Dermis blood vessel endothelial cell (primary cell): ENCODE results near the gene ZFP36L1. TPM values are rescaled to one million over a fixed set of nuclear protein-coding genes. Genes with fewer than 3 reads are reported as not detected.
"Not testable (repeated sequence)": the region's sequence is repeated elsewhere in the genome, so short reads cannot be mapped to it uniquely, and the experiment has no call there.

Experiments
- DNase-seq: peaks from one replicate; pipeline ENCODE4 v3.0.0; 2010
- total RNA-seq: library from RNA; depleted of rRNA; stranded (reverse); fragments of >200 nt; gene quantifications from 2 replicates; pipeline ENCODE4 v1.2.3, GENCODE V29; 2014

The ZFP36L1 gene
- total RNA-seq, 1 donor from 2014 or later, result 72.2 TPM

DNA sequence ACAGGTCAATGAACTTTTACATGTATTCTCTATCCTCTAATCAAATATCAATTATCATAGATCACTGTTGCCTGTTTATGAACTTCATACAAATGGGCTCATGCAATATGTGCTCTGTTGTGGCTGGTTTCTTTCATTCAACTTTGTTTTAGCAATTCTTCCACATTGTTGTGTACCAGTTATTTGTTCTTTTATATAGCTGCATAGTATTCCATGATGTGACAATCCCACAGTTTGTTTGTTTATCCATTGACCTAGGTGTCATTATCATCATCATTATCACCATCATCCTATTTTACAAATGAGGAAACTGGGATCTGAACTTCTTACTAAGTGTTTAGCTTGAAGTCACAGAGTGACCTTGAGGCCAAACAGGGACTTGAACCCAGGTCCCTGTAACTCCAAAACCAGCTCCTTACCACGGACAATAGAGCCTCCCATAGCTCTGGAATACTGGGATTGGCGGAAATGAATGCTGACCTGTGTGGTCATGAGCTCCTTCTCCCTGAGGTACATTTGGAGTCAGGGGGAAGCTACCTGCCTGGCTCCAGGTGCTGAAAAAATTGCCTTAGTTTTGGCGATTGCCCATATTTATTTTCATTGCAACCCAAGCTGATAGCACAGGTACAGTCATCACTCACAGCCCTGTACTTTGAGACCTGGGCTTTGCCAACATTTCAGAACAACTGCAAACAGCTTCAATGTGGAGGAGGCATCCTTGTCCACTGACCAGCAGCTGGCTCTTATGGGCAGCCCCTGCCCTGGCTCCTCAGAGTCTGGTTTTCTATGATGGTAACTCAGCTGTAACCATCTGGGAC lies 9.2 kb downstream of the ZFP36L1 start:
- DNase-seq, result no peak

GRCh38 chr14:68782091-68782981 lies 10.5 kb downstream of the ZFP36L1 start:
- no peak for DNase-seq

- DNase-seq, result no peak
Observed at GRCh38 chr14:68781161-68782021, 11.5 kb downstream of the ZFP36L1 start.

DNA sequence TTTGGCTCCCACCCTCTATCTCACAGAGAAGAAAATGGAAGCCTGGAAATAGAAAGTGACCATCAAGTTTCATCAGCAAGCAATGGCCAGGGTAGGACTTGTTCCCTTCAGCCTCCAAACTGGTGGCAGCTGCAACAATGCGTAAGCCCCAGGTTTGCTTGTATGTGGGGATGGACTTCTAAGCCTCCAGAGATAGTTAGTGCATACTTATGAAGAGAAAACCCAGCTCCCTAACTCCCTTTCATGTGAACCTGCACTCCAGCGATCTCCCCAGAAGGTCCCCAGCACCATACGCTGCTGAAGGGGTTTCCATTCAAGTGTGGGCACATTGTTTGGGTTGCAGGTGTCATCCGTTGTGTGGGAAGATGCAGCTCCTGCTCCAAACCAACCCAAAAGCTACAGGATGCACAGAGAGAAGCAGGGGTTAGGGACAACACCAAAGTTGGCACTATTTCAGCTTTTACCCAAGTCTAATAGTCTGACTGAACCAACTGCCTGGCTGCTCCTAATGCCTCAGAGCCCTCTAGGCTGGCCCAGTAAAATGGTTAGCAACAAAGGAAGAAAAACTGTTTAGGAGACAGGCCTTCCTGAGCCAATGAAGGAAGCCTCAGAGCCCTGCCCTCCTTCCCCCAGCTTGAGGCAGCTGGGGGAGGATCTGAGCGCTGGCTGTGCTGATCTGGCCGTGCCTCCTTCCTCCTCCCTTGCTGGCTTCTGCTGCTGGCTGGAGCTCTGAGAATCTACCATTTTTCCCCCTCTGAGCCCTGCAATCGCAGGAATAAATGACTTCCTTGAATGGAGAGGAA lies 12.3 kb downstream of the ZFP36L1 start:
- peak; percentile 68 for DNase-seq

DNA sequence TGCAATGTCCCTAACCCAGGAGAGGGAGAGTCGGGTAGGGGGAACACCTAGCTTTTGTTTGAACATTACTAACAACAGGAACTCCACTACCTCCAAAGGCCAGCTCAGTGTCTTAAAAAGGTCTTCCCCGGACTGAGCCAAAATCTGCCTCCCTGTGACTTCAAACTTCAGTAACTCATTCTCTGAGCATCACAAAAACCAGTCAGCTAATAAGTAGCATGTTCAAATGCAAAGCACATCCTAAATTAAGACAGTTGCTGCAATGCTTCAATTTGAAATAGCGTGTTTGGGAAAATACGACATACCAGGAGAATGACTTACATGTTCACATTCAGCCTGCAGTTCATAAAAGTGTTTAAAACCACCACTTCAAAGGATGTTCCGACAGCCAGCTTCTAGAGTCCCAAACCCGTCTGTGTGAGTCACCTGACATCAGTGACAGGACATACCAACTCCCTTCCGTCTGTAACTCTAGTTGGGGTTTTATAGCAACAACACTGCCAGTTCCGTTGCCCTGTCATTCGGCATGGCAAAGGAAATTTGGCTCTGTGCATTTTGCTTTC lies 13.0 kb downstream of the ZFP36L1 start:
- DNase-seq, result peak; percentile 63

DNA sequence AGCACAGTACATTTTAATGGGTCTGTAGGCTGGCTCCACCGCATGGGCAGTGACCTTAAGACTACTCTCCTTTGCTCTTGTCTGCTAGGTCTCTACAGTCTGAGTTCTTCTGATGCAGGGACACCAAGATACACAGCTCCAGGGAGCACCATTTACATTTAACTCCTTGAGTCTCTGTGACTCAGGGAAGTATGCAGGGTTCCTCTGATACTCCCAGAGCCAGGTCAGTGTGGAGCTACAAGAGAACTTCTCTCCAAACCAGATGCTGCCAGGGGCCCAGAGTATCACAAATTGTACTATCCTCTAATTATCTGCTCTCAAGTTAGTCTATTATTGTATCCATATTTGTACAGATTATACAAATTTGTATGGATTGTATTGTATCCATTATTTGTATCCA lies 15.2 kb downstream of the ZFP36L1 start:
- DNase-seq, result no peak

GRCh38 chr14:68775614-68776126 lies 17.2 kb downstream of the ZFP36L1 start:
- no peak for DNase-seq

GRCh38 chr14:68774771-68775613 lies 17.9 kb downstream of the ZFP36L1 start:
- DNase-seq, result no peak

- no peak for DNase-seq
Observed at GRCh38 chr14:68772761-68773381, 20.0 kb downstream of the ZFP36L1 start.

DNA sequence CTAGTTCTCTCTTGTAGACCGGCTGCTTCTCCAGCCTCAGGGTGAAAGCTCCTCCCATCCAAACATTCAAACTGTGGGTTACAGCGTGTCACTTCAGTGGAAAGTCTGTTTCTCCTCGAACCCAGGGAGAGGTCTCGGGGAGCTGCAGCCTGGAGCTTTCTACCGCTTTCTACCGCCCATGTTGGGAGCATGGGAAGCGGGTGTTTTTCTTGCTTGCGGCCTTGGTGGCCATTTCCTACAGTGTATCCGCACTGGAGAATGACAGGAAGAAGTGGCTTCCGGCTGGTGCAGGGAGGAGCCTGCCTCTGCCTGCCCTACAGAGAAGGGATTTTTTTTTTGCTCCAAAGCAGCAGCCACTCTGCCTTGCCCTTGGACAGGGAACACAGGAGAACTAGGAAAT lies 21.2 kb downstream of the ZFP36L1 start:
- DNase-seq, result peak; percentile 89

GRCh38 chr14:68770553-68771286 lies 22.1 kb downstream of the ZFP36L1 start:
- DNase-seq, result no peak

DNA sequence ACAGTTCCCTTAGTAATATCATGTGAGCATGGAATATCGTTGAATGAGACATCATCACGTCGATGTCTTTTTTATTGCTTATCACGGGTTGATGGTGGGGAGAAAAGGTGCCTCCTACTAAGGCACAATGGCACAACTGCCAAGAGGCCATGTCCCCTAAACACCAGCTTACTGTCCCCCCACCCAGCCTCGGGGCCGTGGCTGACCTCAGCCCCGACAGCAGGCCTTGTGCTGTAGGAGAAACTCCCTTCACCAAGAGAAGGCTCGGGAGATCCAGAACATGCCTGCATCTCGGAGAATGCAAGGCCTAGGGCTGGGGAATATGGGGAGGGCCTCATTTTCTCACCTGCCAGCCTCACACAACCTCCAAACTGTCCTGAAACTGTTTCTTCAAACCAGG lies 22.8 kb downstream of the ZFP36L1 start:
- no peak for DNase-seq

- DNase-seq, result no peak
Observed at GRCh38 chr14:68768316-68768715, 24.6 kb downstream of the ZFP36L1 start.

DNA sequence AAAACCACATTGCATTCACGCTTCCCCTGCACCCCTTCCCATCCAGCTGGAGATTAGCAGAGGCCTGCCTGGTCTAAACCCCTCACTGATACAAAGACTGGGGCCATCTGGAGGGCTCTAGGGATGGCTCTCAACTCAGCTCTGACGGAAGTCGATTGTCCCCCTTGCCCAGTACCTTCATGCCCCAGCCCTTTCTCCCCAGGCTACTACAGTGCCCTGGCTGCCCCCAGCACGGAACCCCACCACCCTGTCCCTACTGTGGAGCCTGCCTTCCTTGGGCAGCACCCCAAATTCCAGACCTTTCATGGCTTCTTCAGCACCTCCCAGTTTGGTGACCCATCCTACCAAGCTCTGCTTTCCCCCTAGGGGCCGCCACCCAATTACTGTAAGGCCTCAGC lies 25.6 kb downstream of the ZFP36L1 start:
- DNase-seq, result no peak

DNA sequence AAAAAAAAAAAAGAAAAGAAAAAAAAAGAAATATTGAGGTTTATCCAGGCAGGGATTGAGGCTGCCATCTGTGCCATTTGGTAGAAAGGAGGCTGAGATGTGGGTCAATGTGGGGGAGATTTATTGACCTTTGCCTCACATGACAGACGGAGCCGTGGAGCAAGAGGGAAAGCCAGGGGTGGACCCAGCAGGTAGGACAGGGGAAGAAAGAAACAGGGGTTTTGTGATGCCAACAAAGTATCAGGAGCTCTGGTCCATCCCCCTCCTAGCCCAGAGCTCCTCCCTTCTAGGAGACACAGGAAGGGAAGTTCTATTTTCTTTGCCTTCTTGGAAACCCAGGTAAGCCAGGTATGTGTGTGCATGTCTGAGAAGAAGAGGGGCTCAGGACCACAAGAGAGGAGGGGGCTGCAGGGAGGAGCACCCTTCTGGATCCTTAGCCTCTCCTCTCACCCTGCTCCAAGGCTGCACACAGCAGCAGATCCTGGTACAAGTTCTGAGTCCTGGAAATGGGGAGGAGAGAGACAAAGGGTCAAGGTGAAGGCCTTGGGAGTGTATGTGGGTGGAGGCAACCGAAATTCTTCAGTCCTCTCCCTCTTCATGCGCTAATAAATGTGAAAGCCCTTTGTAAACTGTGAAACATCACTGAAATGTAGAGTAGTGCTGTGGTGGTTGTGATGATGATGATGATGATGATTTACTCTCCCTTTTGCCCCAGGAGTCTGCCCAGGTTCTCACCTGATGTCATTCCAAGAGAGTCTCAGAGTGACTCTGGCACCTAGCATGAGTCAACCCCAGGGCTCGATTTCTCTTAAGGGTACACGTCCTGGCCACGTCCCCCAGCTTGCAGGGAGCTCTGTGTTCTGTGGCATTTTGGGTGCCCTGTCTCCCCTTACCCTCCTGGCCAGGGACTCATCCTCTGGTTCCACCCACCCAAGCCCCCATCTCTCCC lies 26.3 kb downstream of the ZFP36L1 start:
- no peak for DNase-seq

DNA sequence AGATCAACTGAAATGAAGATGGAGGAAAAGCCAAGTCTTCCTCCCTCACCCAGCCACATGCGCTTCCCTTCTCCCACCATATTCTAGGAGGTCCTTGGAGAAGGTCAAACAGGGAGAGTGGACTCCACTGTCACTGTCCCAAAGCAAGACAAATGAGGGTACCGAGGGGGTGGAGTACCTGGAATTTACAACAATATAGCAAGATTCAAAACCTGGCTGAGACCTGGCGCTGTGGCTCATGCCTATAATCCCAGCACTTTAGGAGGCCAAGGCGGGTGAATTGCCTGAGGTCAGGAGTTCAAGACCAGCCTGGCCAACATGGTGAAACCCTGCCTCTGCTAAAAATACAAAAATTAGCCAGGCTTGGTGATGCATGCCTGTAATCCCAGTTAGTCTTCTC lies 29.0 kb downstream of the ZFP36L1 start:
- DNase-seq, result not testable (repeated sequence)

GRCh38 chr14:68762953-68763764 lies 29.7 kb downstream of the ZFP36L1 start:
- DNase-seq, result peak; percentile 53
